ENCODE results near the gene XPC. TPM values are rescaled to one million over a fixed set of nuclear protein-coding genes. Genes with fewer than 3 reads are reported as not detected.

Gene XPC
- total and polyA plus RNA-seq, 7 donors, result 5.3 to 19.5 (median 15.1) TPM

DNA sequence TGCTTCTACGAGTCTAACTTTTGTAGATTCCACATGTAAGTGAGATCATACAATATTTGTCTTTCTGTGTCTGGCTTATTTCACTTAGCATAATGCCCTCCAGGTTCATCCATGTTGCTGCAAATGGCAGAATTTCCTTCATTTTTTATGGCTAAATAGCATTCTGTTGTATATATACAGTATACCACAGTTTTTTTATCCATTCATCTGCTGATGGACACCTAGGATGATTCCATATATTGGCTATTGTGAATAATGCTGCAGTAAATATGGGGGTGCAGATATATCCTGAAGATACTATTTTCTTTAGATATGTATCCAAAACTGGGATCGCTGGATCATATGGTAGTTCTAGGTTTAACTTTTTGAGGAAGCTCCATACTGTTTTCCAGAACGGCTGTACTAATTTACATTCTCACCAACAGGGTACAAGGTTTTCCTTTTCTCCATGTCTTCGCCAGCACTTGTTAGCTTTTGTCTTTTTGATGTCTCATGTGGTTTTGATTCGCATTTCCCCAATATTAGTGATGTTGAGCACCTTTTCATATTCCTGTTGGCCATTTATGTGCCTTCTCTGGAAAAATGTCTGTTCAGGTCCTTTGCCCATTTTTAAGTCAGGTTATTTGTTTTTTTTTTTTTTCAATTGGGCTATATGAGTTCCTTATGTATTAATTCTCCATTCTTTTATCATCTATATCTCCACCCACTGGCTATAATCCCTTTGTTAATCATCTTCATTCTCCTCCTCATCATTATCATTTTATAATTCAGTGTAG, 80.6 kb downstream of the XPC start:
- Histone ChIP-seq H3K4me3 (no peak overlapping the region), H3K27me3 (ENCODE audit: insufficient read depth in 3 of 3, low read length in 2 of 3) (peaks cover 0 to 6% (median 0%) of the 10 kb centered on the region in 3 donors), H3K4me1 (no peaks in the 10 kb centered on the region), H3K27ac (no peak overlapping the region), H3K36me3 (ENCODE audit: insufficient read depth in 1 of 2, low read depth in 1 of 2) (no peaks in the 10 kb centered on the region), H3K9me3 (peaks cover 5% of the 10 kb centered on the region)
- TF ChIP-seq, protein P1, sequence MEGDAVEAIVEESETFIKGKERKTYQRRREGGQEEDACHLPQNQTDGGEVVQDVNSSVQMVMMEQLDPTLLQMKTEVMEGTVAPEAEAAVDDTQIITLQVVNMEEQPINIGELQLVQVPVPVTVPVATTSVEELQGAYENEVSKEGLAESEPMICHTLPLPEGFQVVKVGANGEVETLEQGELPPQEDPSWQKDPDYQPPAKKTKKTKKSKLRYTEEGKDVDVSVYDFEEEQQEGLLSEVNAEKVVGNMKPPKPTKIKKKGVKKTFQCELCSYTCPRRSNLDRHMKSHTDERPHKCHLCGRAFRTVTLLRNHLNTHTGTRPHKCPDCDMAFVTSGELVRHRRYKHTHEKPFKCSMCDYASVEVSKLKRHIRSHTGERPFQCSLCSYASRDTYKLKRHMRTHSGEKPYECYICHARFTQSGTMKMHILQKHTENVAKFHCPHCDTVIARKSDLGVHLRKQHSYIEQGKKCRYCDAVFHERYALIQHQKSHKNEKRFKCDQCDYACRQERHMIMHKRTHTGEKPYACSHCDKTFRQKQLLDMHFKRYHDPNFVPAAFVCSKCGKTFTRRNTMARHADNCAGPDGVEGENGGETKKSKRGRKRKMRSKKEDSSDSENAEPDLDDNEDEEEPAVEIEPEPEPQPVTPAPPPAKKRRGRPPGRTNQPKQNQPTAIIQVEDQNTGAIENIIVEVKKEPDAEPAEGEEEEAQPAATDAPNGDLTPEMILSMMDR (IDR thresholded peaks at IDR 0.05), result no peak
- WGBS, 3 donors, result 87 to 93% (median 93%) methylated on average over 5 of the region's 5 CpGs
- DNase-seq, result no peak
- no peak for ATAC-seq
- intact Hi-C loops (cut with DNase I), result no loop called here

GRCh38 chr3:14096742-14097141, 81.7 kb downstream of the XPC start:
- Histone ChIP-seq H3K9me3 (peaks cover 5% of the 10 kb centered on the region), H3K27ac (no peak overlapping the region), H3K36me3 (ENCODE audit: insufficient read depth in 1 of 2, low read depth in 1 of 2) (no peaks in the 10 kb centered on the region), H3K4me3 (no peak overlapping the region), H3K4me1 (no peaks in the 10 kb centered on the region), H3K27me3 (ENCODE audit: insufficient read depth in 3 of 3, low read length in 2 of 3) (peaks cover 0 to 6% (median 0%) of the 10 kb centered on the region in 3 donors)
- TF ChIP-seq, protein P1 (IDR thresholded peaks at IDR 0.05), result no peak
- ATAC-seq (no peak), DNase-seq (no peak)
- WGBS, 3 donors, result 79 to 88% (median 80%) methylated on average over 3 of the region's 3 CpGs
- intact Hi-C loops (cut with DNase I), result no loop called here

Other genes with a start within 250 kb of the XPC start
- gene CHCHD4, start 53.7 kb downstream of the XPC start, total RNA-seq, result 10 to 100 TPM; 18.5 to 26.8 (median 19.5) TPM
- gene CHCHD4, start 53.7 kb downstream of the XPC start, polyA plus RNA-seq, result 10 to 100 TPM; 29.5 to 55.4 (median 38.0) TPM
- gene TMEM43, start 53.5 kb downstream of the XPC start, total RNA-seq, result 100 to 1,000 TPM in 1 of 4 donors, 10 to 100 TPM in 3; 28.2 to 107 (median 34.2) TPM
- 10 to 100 TPM; 41.5 to 79.0 (median 48.5) TPM for gene TMEM43, start 53.5 kb downstream of the XPC start, polyA plus RNA-seq
- 10 to 100 TPM; 11.1 to 14.9 (median 13.2) TPM for gene LSM3, start 216 bp upstream of the XPC start, total RNA-seq
- 10 to 100 TPM; 13.9 to 20.2 (median 17.7) TPM for gene LSM3, start 216 bp upstream of the XPC start, polyA plus RNA-seq
- 100 to 1,000 TPM in 1 of 4 donors, 10 to 100 TPM in 3; 10.3 to 104 (median 34.7) TPM for gene SLC6A6, start 224.0 kb upstream of the XPC start, total RNA-seq
- gene SLC6A6, start 224.0 kb upstream of the XPC start, polyA plus RNA-seq, result 10 to 100 TPM; 12.6 to 76.1 (median 52.8) TPM

Measured in psoas muscle (tissue), 8 donors.